ENCODE measurements around the gene ITPRIPL2. TPM values are rescaled to one million over a fixed set of nuclear protein-coding genes. Genes with fewer than 3 reads are reported as not detected.

The ITPRIPL2 gene
- polyA plus RNA-seq, 1 donor from 2014 or later: 4.7 TPM

DNA sequence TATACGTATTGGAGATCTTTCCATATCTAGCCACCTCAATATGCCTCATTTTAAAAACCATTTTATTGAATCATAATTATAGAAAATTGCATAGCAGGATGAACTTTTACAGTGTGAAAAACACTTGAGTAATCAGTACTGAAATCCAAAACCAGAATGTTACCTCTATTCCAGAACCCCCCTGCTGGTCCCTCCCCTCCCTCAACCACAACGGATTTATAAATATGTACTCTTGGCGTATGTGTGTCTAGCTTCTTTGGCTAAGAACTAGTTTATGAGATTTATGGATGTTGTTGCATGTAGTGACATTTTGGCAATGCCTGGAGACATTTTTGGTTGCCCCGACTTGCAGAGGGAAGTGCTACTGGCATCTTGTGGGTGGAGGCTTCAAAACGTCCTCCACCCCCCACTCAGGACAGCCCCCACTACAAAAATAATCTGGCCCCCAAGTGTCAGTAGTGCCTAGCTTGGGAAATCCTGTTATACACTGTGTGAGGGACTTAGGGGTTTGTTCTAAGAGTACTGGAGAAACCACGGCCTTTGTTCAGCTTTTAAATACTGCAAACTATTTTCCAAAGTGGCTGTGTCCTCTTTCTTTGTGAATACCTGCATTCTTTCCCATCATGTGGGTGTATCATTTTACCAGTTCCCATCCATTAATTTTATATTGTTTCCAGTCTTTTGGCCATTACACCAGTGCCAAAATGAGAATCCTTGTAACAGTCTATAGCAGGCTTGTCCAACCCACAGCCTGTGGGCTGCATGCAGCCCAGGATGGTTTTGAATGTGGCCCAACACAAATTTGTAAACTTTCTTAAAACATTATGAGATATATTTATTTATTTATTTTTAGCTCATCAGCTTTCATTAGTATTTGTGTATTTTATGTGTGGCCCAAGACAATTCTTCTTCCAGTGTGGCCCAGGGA is 23.7 kb downstream of the ITPRIPL2 start:
- Mint-ChIP-seq H3K27ac (no peak overlapping the region), H3K36me3 (no peaks in the 10 kb centered on the region), H3K27me3 (peaks cover 3% of the 10 kb centered on the region), H3K9me3 (no peaks in the 10 kb centered on the region), H3K4me1 (peaks cover 6 to 8% (median 6%) of the 10 kb centered on the region in 3 donors), H3K4me3 (no peak overlapping the region)

GRCh38 chr16:19138601-19139000 is 24.8 kb downstream of the ITPRIPL2 start:
- Mint-ChIP-seq H3K27ac (no peak overlapping the region), H3K4me3 (no peak overlapping the region)

DNA sequence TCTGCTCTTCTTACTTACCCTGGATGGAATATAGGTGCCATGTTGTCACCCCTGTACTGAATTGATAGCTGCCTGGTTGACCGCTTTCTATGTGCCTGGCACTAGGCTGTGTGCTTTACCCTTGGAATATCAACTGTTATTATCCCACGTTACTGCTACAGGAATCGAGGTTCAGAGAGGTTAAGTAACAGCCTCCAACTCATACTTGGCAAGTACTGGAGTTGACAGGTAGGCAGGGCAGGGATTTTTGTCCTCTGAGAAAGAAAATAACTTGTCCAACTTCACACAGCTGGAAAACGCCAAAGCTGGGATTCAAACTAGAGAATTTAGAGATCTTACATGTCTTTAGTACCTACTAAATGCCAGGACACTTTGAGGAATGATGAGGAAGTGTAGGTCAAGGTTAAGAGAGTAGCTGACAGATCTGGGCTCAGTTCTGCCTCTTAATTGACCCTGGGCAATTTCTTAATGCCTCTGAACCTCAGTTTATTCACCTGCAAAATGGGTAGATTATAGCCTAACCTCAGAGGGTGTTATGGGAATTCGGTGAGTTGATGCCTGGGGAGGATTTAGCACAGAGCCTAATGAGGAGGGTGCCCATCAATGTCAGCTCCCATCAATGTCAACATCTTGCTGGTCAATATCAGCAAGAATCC is 25.8 kb downstream of the ITPRIPL2 start:
- peaks cover 11% of the 10 kb centered on the region for H3K27me3 Mint-ChIP-seq
- H3K4me3 Mint-ChIP-seq: no peak overlapping the region

More at GRCh38 chr16:19138601-19139000, 24.8 kb downstream of the ITPRIPL2 start:
- Mint-ChIP-seq H3K9me3 (no peaks in the 10 kb centered on the region), H3K4me1 (no peaks in the 10 kb centered on the region), H3K36me3 (no peaks in the 10 kb centered on the region), H3K27me3 (peaks cover 8% of the 10 kb centered on the region)

GRCh38 chr16:19140396-19140795 is 26.6 kb downstream of the ITPRIPL2 start:
- Mint-ChIP-seq H3K27ac (no peak overlapping the region), H3K36me3 (no peaks in the 10 kb centered on the region), H3K9me3 (no peaks in the 10 kb centered on the region)

More for the DNA sequence above, 25.8 kb downstream of the ITPRIPL2 start:
- Mint-ChIP-seq H3K4me1 (no peaks in the 10 kb centered on the region), H3K9me3 (no peaks in the 10 kb centered on the region), H3K36me3 (no peaks in the 10 kb centered on the region), H3K27ac (no peak overlapping the region)

DNA sequence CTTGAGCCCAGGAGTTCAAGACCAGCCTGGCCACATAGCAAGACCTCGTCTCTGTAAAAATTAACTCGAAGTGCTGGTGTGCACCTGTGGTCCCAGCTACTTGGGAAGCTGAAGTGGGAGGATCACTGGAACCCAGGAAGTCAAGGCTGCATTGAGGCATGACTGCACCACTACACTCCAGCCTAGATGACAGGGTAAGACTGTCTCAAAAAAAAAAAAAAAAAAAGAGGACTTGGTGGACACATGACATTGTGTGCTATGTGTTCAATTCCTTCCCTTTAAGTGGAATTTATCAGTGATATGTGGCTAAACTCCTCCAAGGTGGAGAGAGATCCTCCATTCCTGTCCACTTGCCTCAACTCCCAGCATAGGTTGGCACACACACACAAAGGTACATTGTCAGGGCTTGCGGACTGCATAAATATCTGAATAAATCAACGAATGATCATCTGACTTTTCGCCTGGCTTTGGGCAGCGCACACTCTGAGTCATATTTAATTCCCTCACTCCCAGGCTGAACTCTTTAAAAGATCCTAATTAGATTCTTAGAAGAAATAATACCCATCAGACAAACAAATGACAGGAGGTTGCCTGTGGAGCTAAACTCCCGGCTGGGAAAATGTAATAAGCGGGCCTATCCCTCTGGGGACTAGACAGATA is 29.3 kb downstream of the ITPRIPL2 start:
- H3K4me3 Mint-ChIP-seq: no peak overlapping the region
- H3K4me1 Mint-ChIP-seq: no peaks in the 10 kb centered on the region
- no peak overlapping the region for H3K27ac Mint-ChIP-seq
- no peaks in the 10 kb centered on the region for H3K36me3 Mint-ChIP-seq
- H3K27me3 Mint-ChIP-seq: peaks cover 15% of the 10 kb centered on the region
- H3K9me3 Mint-ChIP-seq: peaks cover 1 to 5% (median 2%) of the 10 kb centered on the region in 3 donors

More at GRCh38 chr16:19140396-19140795, 26.6 kb downstream of the ITPRIPL2 start:
- no peak overlapping the region for H3K4me3 Mint-ChIP-seq
- H3K27me3 Mint-ChIP-seq: peaks cover 15% of the 10 kb centered on the region
- H3K4me1 Mint-ChIP-seq: no peaks in the 10 kb centered on the region

GRCh38 chr16:19143599-19143956 is 29.8 kb downstream of the ITPRIPL2 start:
- no peaks in the 10 kb centered on the region for H3K4me1 Mint-ChIP-seq
- peaks cover 15% of the 10 kb centered on the region for H3K27me3 Mint-ChIP-seq
- H3K9me3 Mint-ChIP-seq: peaks cover 2 to 6% (median 5%) of the 10 kb centered on the region in 3 donors
- H3K27ac Mint-ChIP-seq: no peak overlapping the region
- no peak overlapping the region for H3K4me3 Mint-ChIP-seq
- H3K36me3 Mint-ChIP-seq: no peaks in the 10 kb centered on the region

GRCh38 chr16:19145010-19145409 is 31.2 kb downstream of the ITPRIPL2 start:
- Mint-ChIP-seq H3K27ac (no peak overlapping the region), H3K4me3 (no peak overlapping the region), H3K4me1 (no peaks in the 10 kb centered on the region)

DNA sequence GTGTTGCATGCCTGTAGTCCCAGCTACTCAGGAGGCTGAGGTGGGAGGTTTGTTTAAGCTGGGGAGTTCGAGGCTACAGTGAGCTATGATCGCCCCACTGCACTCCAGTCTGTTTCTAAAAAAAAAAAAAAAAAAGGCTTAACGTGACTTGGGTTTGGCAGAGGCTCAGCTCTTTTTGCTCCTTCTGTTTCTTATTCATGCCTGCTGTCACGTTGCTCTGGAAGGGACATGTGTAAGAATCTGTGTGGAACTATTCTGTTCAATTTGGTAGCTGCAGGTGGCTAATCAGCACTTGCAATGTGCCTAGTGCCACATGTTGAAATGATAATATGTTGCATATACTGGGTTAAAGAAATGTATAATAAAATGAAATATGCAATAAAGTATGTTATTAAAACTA is 33.4 kb downstream of the ITPRIPL2 start:
- no peak overlapping the region for H3K27ac Mint-ChIP-seq
- H3K4me3 Mint-ChIP-seq: no peak overlapping the region
- H3K9me3 Mint-ChIP-seq: peaks cover 4 to 6% (median 6%) of the 10 kb centered on the region in 3 donors
- peaks cover 15% of the 10 kb centered on the region for H3K27me3 Mint-ChIP-seq
- H3K4me1 Mint-ChIP-seq: no peaks in the 10 kb centered on the region
- H3K36me3 Mint-ChIP-seq: no peaks in the 10 kb centered on the region

More at GRCh38 chr16:19145010-19145409, 31.2 kb downstream of the ITPRIPL2 start:
- H3K36me3 Mint-ChIP-seq: no peaks in the 10 kb centered on the region
- peaks cover 15% of the 10 kb centered on the region for H3K27me3 Mint-ChIP-seq
- H3K9me3 Mint-ChIP-seq: peaks cover 4 to 6% (median 6%) of the 10 kb centered on the region in 3 donors

DNA sequence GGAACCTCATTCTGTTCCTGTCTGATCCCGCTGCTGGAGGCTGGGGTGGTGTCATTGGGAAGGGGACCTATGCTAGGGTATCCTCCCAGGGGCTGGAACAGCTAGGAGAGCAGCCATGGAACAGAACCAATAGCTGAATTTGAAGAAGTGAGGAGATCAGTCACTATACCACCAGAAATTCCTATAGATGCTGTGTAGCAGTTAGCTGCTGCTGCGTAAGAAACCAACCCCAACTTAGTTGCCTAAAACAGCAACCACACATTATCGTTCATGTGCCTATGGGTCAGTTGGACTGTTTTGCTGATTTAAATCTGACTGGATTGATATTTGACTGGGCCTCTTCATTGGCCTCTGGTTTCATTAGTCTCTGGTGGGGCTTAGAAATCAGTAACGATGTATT is 33.9 kb downstream of the ITPRIPL2 start:
- no peak overlapping the region for H3K4me3 Mint-ChIP-seq
- no peaks in the 10 kb centered on the region for H3K4me1 Mint-ChIP-seq
- peaks cover 4 to 6% (median 6%) of the 10 kb centered on the region in 3 donors for H3K9me3 Mint-ChIP-seq
- H3K27ac Mint-ChIP-seq: no peak overlapping the region
- no peaks in the 10 kb centered on the region for H3K36me3 Mint-ChIP-seq
- H3K27me3 Mint-ChIP-seq: peaks cover 15% of the 10 kb centered on the region

GRCh38 chr16:19148189-19148588 is 34.4 kb downstream of the ITPRIPL2 start:
- Mint-ChIP-seq H3K4me3 (no peak overlapping the region), H3K4me1 (no peaks in the 10 kb centered on the region), H3K27me3 (peaks cover 13% of the 10 kb centered on the region), H3K9me3 (peaks cover 4 to 6% (median 6%) of the 10 kb centered on the region in 3 donors), H3K27ac (no peak overlapping the region), H3K36me3 (no peaks in the 10 kb centered on the region)

DNA sequence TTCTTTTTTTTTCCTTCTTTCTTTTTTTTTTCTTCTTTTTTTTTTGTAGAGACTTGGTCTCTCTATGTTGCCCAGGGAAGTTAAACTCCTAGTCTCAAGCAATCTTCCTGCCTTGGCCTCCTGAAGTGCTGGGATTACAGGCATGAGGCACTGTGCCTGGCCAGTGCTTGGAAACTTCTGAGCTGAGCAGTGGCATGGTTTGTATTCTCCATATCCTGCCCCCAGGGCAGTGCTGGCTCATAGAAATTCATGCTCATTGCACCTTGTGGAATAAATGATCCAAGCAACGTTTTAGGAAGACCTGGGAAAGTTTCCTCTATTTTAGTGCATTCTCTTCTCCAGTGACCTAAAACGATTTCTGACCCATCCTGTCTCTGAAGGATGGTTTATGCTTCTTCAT is 37.5 kb downstream of the ITPRIPL2 start:
- H3K27me3 Mint-ChIP-seq: no peaks in the 10 kb centered on the region
- H3K27ac Mint-ChIP-seq: no peak overlapping the region
- H3K4me3 Mint-ChIP-seq: no peak overlapping the region
- peaks cover 10 to 20% (median 12%) of the 10 kb centered on the region in 3 donors for H3K9me3 Mint-ChIP-seq
- peaks cover 1% of the 10 kb centered on the region for H3K36me3 Mint-ChIP-seq
- peaks cover 0 to 3% (median 0%) of the 10 kb centered on the region in 3 donors for H3K4me1 Mint-ChIP-seq

- peaks cover 0 to 3% (median 0%) of the 10 kb centered on the region in 3 donors for H3K4me1 Mint-ChIP-seq
- peaks cover 1% of the 10 kb centered on the region for H3K36me3 Mint-ChIP-seq
- no peak overlapping the region for H3K4me3 Mint-ChIP-seq
- peaks cover 10 to 24% (median 10%) of the 10 kb centered on the region in 3 donors for H3K9me3 Mint-ChIP-seq
- H3K27me3 Mint-ChIP-seq: no peaks in the 10 kb centered on the region
- H3K27ac Mint-ChIP-seq: no peak overlapping the region
Observed at GRCh38 chr16:19152042-19152441, 38.3 kb downstream of the ITPRIPL2 start.

DNA sequence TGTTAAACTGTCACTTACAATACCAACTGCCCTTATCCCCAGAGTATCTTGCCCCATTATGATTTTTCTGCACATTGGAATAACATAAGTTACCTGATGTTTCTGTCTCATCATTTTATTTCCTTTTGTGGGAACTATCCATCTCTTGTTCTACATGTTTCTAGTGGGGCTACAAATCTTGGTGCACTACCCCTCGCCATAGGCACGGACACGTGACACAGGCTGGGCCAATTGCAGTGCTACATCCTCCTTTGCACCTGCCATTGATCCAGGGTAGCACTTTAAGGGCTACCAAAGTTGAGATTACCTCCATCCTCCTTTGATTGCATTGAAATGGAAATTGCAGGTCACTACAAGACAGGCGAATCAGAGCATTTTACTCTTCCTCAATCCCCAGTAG is 40.1 kb downstream of the ITPRIPL2 start:
- H3K27me3 Mint-ChIP-seq: no peaks in the 10 kb centered on the region
- no peak overlapping the region for H3K4me3 Mint-ChIP-seq
- H3K9me3 Mint-ChIP-seq: peaks cover 6 to 18% (median 7%) of the 10 kb centered on the region in 3 donors
- H3K36me3 Mint-ChIP-seq: peaks cover 1% of the 10 kb centered on the region
- peaks cover 0 to 3% (median 0%) of the 10 kb centered on the region in 3 donors for H3K4me1 Mint-ChIP-seq
- no peak overlapping the region for H3K27ac Mint-ChIP-seq

DNA sequence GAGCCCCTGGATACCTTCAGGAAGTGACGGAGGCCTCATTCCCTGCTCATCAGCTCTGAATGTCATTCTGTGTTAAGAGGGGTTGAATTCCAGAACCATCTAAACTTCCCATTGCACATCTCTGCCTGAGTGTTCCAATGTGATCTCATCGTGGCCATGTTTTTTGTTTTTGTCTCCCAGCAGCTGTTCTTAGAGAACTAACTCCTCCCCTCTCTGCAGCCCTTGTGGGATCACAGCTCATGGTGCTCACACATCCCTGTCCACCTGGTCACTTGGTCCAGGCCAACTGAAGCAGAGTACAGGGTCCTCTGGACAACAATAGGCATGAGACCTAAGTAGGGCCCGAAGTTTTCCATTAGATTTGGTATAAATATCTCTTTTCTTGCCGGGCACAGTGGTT is 48.3 kb downstream of the ITPRIPL2 start:
- peaks cover 4 to 7% (median 5%) of the 10 kb centered on the region in 3 donors for H3K9me3 Mint-ChIP-seq
- H3K27ac Mint-ChIP-seq: no peak overlapping the region
- peaks cover 2% of the 10 kb centered on the region for H3K27me3 Mint-ChIP-seq
- peaks cover 3% of the 10 kb centered on the region for H3K36me3 Mint-ChIP-seq
- H3K4me3 Mint-ChIP-seq: no peak overlapping the region
- H3K4me1 Mint-ChIP-seq: no peaks in the 10 kb centered on the region

DNA sequence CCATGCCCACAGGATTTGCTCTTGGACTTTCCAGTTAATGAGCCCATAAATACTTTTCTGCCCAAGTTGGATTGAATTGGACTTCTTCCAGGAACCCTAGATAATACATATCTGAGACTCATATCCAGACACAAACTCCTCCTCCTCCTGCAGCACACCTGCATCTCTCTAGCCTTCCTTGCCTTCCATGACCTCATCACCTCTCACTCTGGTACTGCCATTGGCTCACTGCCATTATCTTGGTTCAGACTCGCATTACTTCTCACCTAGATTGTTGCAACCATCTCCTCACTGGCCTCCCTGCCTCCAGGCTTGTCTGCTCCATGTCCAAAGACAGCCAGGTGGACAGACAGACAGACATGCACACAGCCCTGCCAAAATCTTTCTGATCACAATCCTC is 49.5 kb downstream of the ITPRIPL2 start:
- Mint-ChIP-seq H3K4me3 (no peak overlapping the region), H3K27ac (no peak overlapping the region), H3K9me3 (peaks cover 4 to 7% (median 5%) of the 10 kb centered on the region in 3 donors), H3K27me3 (peaks cover 2% of the 10 kb centered on the region), H3K36me3 (peaks cover 3% of the 10 kb centered on the region), H3K4me1 (no peaks in the 10 kb centered on the region)

Data from IgD-negative memory B cell (primary cell).